Measurements from ENCODE around the gene NUFIP1.

DNA sequence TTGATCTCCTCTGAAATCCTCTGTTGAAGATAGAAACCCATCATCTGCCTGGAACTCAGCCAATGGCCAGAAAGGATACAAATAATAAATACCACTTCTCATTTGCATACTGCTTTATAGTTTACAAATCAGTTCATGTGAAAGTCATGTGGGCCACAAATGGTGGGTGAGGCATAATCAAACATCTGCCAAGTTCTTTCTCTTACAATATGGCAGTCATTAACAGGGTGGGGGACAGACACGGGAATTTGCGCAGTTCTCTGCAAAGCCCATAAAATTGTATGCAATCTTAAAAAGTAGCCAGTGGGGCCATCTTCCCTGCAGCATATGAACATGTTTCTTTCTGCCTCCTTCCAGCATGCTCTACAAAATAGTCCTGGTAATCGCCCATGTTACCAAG is 59.6 kb downstream of the NUFIP1 start:
- TF ChIP-seq, protein P1, sequence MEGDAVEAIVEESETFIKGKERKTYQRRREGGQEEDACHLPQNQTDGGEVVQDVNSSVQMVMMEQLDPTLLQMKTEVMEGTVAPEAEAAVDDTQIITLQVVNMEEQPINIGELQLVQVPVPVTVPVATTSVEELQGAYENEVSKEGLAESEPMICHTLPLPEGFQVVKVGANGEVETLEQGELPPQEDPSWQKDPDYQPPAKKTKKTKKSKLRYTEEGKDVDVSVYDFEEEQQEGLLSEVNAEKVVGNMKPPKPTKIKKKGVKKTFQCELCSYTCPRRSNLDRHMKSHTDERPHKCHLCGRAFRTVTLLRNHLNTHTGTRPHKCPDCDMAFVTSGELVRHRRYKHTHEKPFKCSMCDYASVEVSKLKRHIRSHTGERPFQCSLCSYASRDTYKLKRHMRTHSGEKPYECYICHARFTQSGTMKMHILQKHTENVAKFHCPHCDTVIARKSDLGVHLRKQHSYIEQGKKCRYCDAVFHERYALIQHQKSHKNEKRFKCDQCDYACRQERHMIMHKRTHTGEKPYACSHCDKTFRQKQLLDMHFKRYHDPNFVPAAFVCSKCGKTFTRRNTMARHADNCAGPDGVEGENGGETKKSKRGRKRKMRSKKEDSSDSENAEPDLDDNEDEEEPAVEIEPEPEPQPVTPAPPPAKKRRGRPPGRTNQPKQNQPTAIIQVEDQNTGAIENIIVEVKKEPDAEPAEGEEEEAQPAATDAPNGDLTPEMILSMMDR (conservative IDR thresholded peaks at IDR 0.05) = no peak
- TF ChIP-seq EZH2 (IDR thresholded peaks at IDR 0.05; ENCODE audit: low read depth) = no peak
